HepG2 (cell line): ENCODE results near the gene LYRM4. TPM values are rescaled to one million over a fixed set of nuclear protein-coding genes. Genes with fewer than 3 reads are reported as not detected.

Source experiments
- ATAC-seq: fragments of 200-7000 bp; cut with Tn5 transposase; 3 replicates; pipeline ENCODE4 v1.9.1; 2020; ENCODE audit warnings: mild to moderate bottlenecking, moderate library complexity
- BruUV-seq: library from RNA; stranded (reverse); fragments of 400-500 nt; replicated peaks from 2 replicates; lab custom pipeline; 2021; lab: Mats Ljungman, UMichigan
- CTCF ChIA-PET: fragments of 300-600 bp; formaldehyde crosslinking; extraction: SDS; loops from one replicate; lab custom pipeline; 2021; ENCODE audit warnings: low total read pairs, inconsistent platforms, low intra/inter-chr PET ratio; lab: Yijun Ruan, JAX
- POLR2A ChIA-PET: fragments of 350-600 bp; sonication (Branson Sonifier 250); formaldehyde crosslinking; loops from one replicate; lab custom pipeline; 2020; ENCODE audit warnings: antibody characterized with exemption, inconsistent platforms; lab: Yijun Ruan, JAX
- DNase-seq: peaks from one replicate; pipeline ENCODE4 v3.0.0-alpha.2; 2015; ENCODE audit warnings: low spot score
- FAIRE-seq: peaks from 3 replicates; lab custom pipeline; 2011; peaks lifted over from hg19 to GRCh38; lab: Jason Lieb, UNC
- H2AFZ ChIP-seq: one replicate; pipeline ENCODE4 v1.6.1; 2011; ENCODE audit warnings: low read length, inconsistent platforms
- H3K27ac ChIP-seq: fragments of 300-600 bp; 3 replicates; pipeline ENCODE4 v1.8.0; 2011; ENCODE audit warnings: mixed run types, mild to moderate bottlenecking, mixed read lengths, low read length, inconsistent platforms; ENCODE audit not compliant: insufficient read depth; ENCODE audit errors: extremely low read length
- H3K27me3 ChIP-seq, 2 experiments: fragments of 200-600 bp in 1 of 2; 2 replicates in 1 of 2; 3 replicates in 1 of 2; pipeline versions ENCODE4 v1.6.0 to v1.8.0; 2011; ENCODE audit warnings: low read length in 2 of 2, mild to moderate bottlenecking in 2 of 2, moderate library complexity in 2 of 2, inconsistent platforms in 1 of 2; ENCODE audit not compliant: insufficient read depth in 2 of 2, control insufficient read depth in 1 of 2
- H3K36me3 ChIP-seq, 2 experiments: fragments of 200-600 bp in 1 of 2; replicated peaks in 1 of 2; 2 replicates in 1 of 2; 3 replicates in 1 of 2; pipeline versions ENCODE4 v1.5.1 to v1.8.0; 2011; ENCODE audit warnings: low read length in 2 of 2, inconsistent platforms in 1 of 2; ENCODE audit not compliant: insufficient read depth in 2 of 2, control insufficient read depth in 1 of 2
- H3K4me1 ChIP-seq: 2 replicates; pipeline ENCODE4 v1.5.1; 2012; ENCODE audit warnings: low read length, inconsistent platforms; ENCODE audit not compliant: insufficient read depth
- H3K4me2 ChIP-seq: 2 replicates; pipeline ENCODE4 v1.6.0; 2011; ENCODE audit warnings: low read depth, low read length, inconsistent platforms
- H3K4me3 ChIP-seq, 3 experiments: fragments of 200-600 bp in 1 of 3; sonication (generic), shearing (Covaris generic) in 1 of 3; replicated peaks in 1 of 3; 2 replicates each; pipeline ENCODE4 v1.5.1; 2011 to 2016; ENCODE audit warnings: low read length in 3 of 3, inconsistent platforms in 2 of 3, low read depth in 2 of 3, mild to moderate bottlenecking in 2 of 3, control low read depth in 1 of 3, mixed read lengths in 1 of 3; ENCODE audit not compliant: insufficient read depth in 1 of 3
- H3K79me2 ChIP-seq: one replicate; pipeline ENCODE4 v1.6.1; 2011; ENCODE audit warnings: low read length, inconsistent platforms; ENCODE audit not compliant: insufficient read depth
- H3K9ac ChIP-seq: 2 replicates; pipeline ENCODE4 v1.6.0; 2011; ENCODE audit warnings: mild to moderate bottlenecking, low read depth, low read length, inconsistent platforms; ENCODE audit not compliant: insufficient read depth
- H3K9me3 ChIP-seq: 2 replicates; pipeline ENCODE4 v1.5.1; 2012; ENCODE audit warnings: mild to moderate bottlenecking, low read length
- H4K20me1 ChIP-seq: 2 replicates; pipeline ENCODE4 v1.6.0; 2011; ENCODE audit warnings: inconsistent platforms, mild to moderate bottlenecking, low read length, moderate library complexity; ENCODE audit not compliant: insufficient read depth
- HNF4A ChIP-seq: sonication (generic); formaldehyde crosslinking; IDR thresholded peaks from 2 replicates; pipeline ENCODE4 v1.4.0; 2020; ENCODE audit warnings: missing genetic modification reagents
- KLF11 ChIP-seq: IDR thresholded peaks from 2 replicates; pipeline ENCODE4 v1.6.1; 2016; ENCODE audit warnings: missing compliant biosample characterization
- MIXL1 ChIP-seq: IDR thresholded peaks from 2 replicates; pipeline ENCODE4 v1.6.1; 2016
- NAIF1 ChIP-seq: sonication (generic); formaldehyde crosslinking; IDR thresholded peaks from 2 replicates; pipeline ENCODE4 v1.5.0; 2020; ENCODE audit warnings: mild to moderate bottlenecking, missing genetic modification reagents, borderline replicate concordance
- POGZ ChIP-seq: sonication (generic); formaldehyde crosslinking; IDR thresholded peaks from 2 replicates; pipeline ENCODE4 v1.4.0; 2020; ENCODE audit warnings: mild to moderate bottlenecking, missing genetic modification reagents
- RARG ChIP-seq: sonication (generic); formaldehyde crosslinking; IDR thresholded peaks from 2 replicates; pipeline ENCODE4 v1.4.0; 2020; ENCODE audit warnings: low read depth, mild to moderate bottlenecking, missing genetic modification reagents
- TEAD3 ChIP-seq: optimal IDR thresholded peaks from 2 replicates; pipeline ENCODE3; 2016; ENCODE audit warnings: borderline replicate concordance
- ZBTB38 ChIP-seq: sonication (generic); formaldehyde crosslinking; IDR thresholded peaks from 2 replicates; pipeline ENCODE4 v1.5.1; 2020; ENCODE audit warnings: mild to moderate bottlenecking, missing genetic modification reagents
- ZKSCAN1 ChIP-seq: fragments of 150-350 bp; IDR thresholded peaks from 2 replicates; pipeline ENCODE4 v1.6.1; 2014; ENCODE audit warnings: low read length
- ZNF660 ChIP-seq: sonication (generic); formaldehyde crosslinking; IDR thresholded peaks from 2 replicates; pipeline ENCODE4 v1.5.1; 2020; ENCODE audit warnings: mild to moderate bottlenecking, low read depth, missing genetic modification reagents, borderline replicate concordance
- ZNF678 ChIP-seq: sonication (generic); formaldehyde crosslinking; IDR thresholded peaks from 2 replicates; pipeline ENCODE4 v1.4.0; 2020; ENCODE audit warnings: mild to moderate bottlenecking, missing genetic modification reagents
- ZNF766 ChIP-seq: sonication (generic); formaldehyde crosslinking; IDR thresholded peaks from 2 replicates; pipeline ENCODE4 v1.5.0; 2020; ENCODE audit warnings: missing genetic modification reagents, borderline replicate concordance
- WGBS: methylation state at CpG from one replicate; pipeline ENCODE4 v1.1.6; 2017; ENCODE audit warnings: low lambda C conversion rate; 5-methylcytosine and 5-hydroxymethylcytosine counted together
- in situ Hi-C: cut with HindIII; loops from 2 replicates; pipeline ENCODE4 v1.10.0; 2017; ENCODE audit warnings: low pct_unique_long_range_greater_than_20kb; ENCODE audit not compliant: extremely low pct_ligation_motif_present
- intact Hi-C: fragments of 100-400 bp; cut with micrococcal nuclease; formaldehyde crosslinking; loops from one replicate; pipeline ENCODE4 v1.10.0; 2022; ENCODE audit not compliant: unreplicated experiment
- polyA plus RNA-seq, 8 experiments: library from polyadenylated mRNA; depleted of rRNA in 3 of 8; stranded (reverse) in 7 of 8; unstranded in 1 of 8; fragments of >200 nt; fragmentation: Illumina TruSeq in 4 of 8; extraction: Trizol in 4 of 8; gene quantifications; 2 replicates each; pipeline versions ENCODE4 v1.2.1 to v1.2.3, GENCODE V29; 2011 to 2016; ENCODE audit warnings: low read depth in 4 of 8, missing spikeins in 1 of 8, mixed read lengths in 1 of 8; ENCODE audit not compliant: insufficient read depth in 1 of 8
- total RNA-seq, 5 experiments: library from RNA; depleted of rRNA; stranded (reverse); fragments of >200 nt; fragmentation: Illumina TruSeq; extraction: Trizol; gene quantifications; 2 replicates each; pipeline ENCODE4 v1.2.3, GENCODE V29; 2016; ENCODE audit warnings: low read depth in 1 of 5
- TF ChIP-seq, protein P1 (sequence below): sonication (generic); formaldehyde crosslinking; IDR thresholded peaks from 2 replicates; pipeline ENCODE4 v1.5.0; 2020; ENCODE audit warnings: mild to moderate bottlenecking, missing genetic modification reagents, borderline replicate concordance
- TF ChIP-seq, protein P2 (sequence below): sonication (generic); formaldehyde crosslinking; IDR thresholded peaks from 2 replicates; pipeline ENCODE4 v1.5.1; 2020; ENCODE audit warnings: missing genetic modification reagents, mild to moderate bottlenecking, borderline replicate concordance
- TF ChIP-seq, protein P3 (sequence below): IDR thresholded peaks from 2 replicates; pipeline ENCODE4 v1.6.1; 2018; ENCODE audit warnings: missing genetic modification reagents

Gene LYRM4
- total and polyA plus RNA-seq, 2 of the 13 experiments (the other 11 are each of a cell fraction or from before 2014, with no cell fraction given), result 64.6 to 67.5 TPM

DNA sequence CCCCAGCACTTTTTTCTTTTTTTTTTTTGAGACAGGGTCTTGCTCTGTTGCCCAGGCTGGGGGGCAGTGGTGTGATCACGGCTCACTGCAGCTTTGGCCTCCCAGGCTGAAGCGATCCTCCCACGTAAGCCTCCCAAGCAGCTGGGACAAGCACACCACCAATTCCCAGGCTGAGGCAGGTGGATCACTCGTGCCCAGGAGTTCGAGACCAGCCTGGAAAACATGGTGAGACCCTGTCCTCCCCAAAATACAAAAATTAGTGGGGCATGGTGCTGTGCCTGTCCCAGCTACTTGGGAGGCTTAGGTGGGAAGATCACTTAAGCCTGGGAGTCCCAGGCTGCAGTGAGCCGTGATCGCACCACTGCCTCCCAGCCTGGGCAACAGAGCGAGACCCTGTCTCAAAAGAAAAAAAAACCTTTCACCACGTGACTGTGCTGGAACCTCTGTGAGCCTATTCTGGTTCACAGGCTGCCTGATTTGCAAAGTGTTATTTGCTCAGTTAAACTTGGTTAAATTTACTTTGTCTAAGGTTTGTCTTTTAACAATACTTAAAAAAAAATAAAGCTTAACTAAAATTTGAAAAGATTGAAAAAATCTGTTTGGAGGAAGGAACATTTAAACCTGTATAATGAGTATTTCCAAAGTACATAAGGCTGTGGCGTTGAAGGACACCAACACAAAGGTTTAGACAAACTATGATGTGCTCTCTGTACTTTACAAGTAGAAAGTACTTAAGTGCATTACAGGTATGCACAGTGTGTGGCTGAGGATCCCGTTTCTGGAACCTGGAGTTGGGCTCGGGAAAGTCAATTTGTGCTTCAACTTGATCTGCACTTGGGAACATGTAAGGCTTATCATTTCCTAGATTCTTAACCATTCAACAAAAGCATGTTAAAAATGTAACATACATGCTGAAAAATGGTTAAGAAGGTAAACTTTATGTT is 120.7 kb downstream of the LYRM4 start:
- peak; percentile 8 for FAIRE-seq
- TF ChIP-seq HNF4A (peak; percentile 27; the same call in 1 of the 2 replicates), ZNF766 (no peak), MIXL1 (CRISPR knock-in tag) (peak; percentile 22; the same call in 1 of the 2 replicates), ZKSCAN1 (no peak), POGZ (CRISPR knock-in tag) (peak; percentile 24; the same call in 1 of the 2 replicates), NAIF1 (CRISPR knock-in tag) (no peak), RARG (CRISPR knock-in tag) (no peak), KLF11 (CRISPR knock-in tag) (no peak), ZBTB38 (peak; percentile 23; the same call in 1 of the 2 replicates), TEAD3 (peak; percentile 30), ZNF660 (CRISPR knock-in tag) (no peak), ZNF678 (no peak)
- TF ChIP-seq, protein P1, sequence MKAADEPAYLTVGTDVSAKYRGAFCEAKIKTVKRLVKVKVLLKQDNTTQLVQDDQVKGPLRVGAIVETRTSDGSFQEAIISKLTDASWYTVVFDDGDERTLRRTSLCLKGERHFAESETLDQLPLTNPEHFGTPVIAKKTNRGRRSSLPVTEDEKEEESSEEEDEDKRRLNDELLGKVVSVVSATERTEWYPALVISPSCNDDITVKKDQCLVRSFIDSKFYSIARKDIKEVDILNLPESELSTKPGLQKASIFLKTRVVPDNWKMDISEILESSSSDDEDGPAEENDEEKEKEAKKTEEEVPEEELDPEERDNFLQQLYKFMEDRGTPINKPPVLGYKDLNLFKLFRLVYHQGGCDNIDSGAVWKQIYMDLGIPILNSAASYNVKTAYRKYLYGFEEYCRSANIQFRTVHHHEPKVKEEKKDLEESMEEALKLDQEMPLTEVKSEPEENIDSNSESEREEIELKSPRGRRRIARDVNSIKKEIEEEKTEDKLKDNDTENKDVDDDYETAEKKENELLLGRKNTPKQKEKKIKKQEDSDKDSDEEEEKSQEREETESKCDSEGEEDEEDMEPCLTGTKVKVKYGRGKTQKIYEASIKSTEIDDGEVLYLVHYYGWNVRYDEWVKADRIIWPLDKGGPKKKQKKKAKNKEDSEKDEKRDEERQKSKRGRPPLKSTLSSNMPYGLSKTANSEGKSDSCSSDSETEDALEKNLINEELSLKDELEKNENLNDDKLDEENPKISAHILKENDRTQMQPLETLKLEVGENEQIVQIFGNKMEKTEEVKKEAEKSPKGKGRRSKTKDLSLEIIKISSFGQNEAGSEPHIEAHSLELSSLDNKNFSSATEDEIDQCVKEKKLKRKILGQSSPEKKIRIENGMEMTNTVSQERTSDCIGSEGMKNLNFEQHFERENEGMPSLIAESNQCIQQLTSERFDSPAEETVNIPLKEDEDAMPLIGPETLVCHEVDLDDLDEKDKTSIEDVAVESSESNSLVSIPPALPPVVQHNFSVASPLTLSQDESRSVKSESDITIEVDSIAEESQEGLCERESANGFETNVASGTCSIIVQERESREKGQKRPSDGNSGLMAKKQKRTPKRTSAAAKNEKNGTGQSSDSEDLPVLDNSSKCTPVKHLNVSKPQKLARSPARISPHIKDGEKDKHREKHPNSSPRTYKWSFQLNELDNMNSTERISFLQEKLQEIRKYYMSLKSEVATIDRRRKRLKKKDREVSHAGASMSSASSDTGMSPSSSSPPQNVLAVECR (CRISPR knock-in tag), result no peak
- TF ChIP-seq, protein P2, sequence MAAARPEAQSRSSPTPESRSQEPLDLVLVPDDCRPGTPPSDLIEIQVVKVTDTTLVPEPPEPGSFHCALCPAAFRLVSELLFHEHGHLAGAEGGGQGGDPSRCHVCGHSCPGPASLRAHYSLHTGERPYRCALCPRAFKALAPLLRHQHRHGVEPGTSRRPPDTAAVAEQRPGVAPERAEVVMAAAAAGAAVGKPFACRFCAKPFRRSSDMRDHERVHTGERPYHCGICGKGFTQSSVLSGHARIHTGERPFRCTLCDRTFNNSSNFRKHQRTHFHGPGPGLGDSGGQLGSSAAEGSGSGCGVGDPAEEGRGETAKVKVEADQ (CRISPR knock-in tag), result 0 out of 2 replicates have a peak, but pooled peaks have one; percentile 13
- TF ChIP-seq, protein P3, sequence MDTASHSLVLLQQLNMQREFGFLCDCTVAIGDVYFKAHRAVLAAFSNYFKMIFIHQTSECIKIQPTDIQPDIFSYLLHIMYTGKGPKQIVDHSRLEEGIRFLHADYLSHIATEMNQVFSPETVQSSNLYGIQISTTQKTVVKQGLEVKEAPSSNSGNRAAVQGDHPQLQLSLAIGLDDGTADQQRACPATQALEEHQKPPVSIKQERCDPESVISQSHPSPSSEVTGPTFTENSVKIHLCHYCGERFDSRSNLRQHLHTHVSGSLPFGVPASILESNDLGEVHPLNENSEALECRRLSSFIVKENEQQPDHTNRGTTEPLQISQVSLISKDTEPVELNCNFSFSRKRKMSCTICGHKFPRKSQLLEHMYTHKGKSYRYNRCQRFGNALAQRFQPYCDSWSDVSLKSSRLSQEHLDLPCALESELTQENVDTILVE (CRISPR knock-in tag), result no peak

More for the DNA sequence above, 120.7 kb downstream of the LYRM4 start:
- DNase-seq, result no peak
- no peaks in the 10 kb centered on the region for H3K79me2 ChIP-seq
- H4K20me1 ChIP-seq, result no peaks in the 10 kb centered on the region
- no peaks in the 10 kb centered on the region for H3K9me3 ChIP-seq
- CTCF ChIA-PET, result no interaction called here
- WGBS, result 76% methylated on average over 12 of the region's 12 CpGs
- H3K4me3 ChIP-seq, result no peak overlapping the region
- BruUV-seq, result no TSS peak
- H3K36me3 ChIP-seq, result peaks cover 0 to 2% of the 10 kb centered on the region in 2 experiments; a peak in 2 of 5 replicates
- no peak overlapping the region for H3K4me2 ChIP-seq
- POLR2A ChIA-PET, result interaction anchor here (1.5 kb wide), 1 partner anchor 81 kb away, joined by 4 read pairs; no protein-coding TSS in a partner anchor
- in situ Hi-C loops (loop anchor here (5.0 kb wide), 1 partner anchor 162 kb away; no protein-coding TSS in a partner anchor), intact Hi-C loops (loop anchor here (5.0 kb wide), 3 partner anchors 67 to 237 kb away; partner anchors contain the start of genes FARS2 and LYRM4)
- no peaks in the 10 kb centered on the region for H3K27me3 ChIP-seq
- peak; percentile 61 for ATAC-seq
- peak overlapping the region; percentile 42 for H3K27ac ChIP-seq
- H3K4me1 ChIP-seq, result peaks cover 30% of the 10 kb centered on the region
- H2AFZ ChIP-seq, result no peak overlapping the region
- no peak overlapping the region for H3K9ac ChIP-seq
